ENCODE measurements around the gene KPNA1. TPM values are rescaled to one million over a fixed set of nuclear protein-coding genes. Genes with fewer than 3 reads are reported as not detected.

The KPNA1 gene
- total and polyA plus RNA-seq, 2 of the 13 experiments (the other 11 are each of a cell fraction or from before 2014, with no cell fraction given): 15.4 to 30.0 TPM

- Histone ChIP-seq H2AFZ (ENCODE audit: low read length) (no peak overlapping the region), H3K9ac (ENCODE audit: insufficient read depth, low read depth, low read length) (0 out of 2 replicates have a peak overlapping the region, but pooled peaks have one; percentile 5), H3K4me2 (ENCODE audit: low read depth, low read length) (peak overlapping the region; percentile 25; the same call in 1 of the 2 replicates), H3K27ac (ENCODE audit: extremely low read length, insufficient read depth, low read length) (peak overlapping the region; percentile 72), H3K27me3 (ENCODE audit: control insufficient read depth in 1 of 2, insufficient read depth in 2 of 2, low read length in 2 of 2) (no peaks in the 10 kb centered on the region), H3K4me3 (replicated peaks in 1 of 3; ENCODE audit: insufficient read depth in 1 of 3, low read depth in 2 of 3, low read length in 3 of 3) (no peak overlapping the region; a peak in 1 of 6 replicates), H3K79me2 (ENCODE audit: insufficient read depth, low read length) (peaks cover 81% of the 10 kb centered on the region), H3K36me3 (replicated peaks in 1 of 2; ENCODE audit: control insufficient read depth in 1 of 2, insufficient read depth in 2 of 2, low read length in 2 of 2) (peaks cover 0 to 11% of the 10 kb centered on the region in 2 experiments; a peak in 2 of 5 replicates), H3K4me1 (ENCODE audit: insufficient read depth, low read length) (peaks cover 88% of the 10 kb centered on the region), H3K9me3 (ENCODE audit: low read length) (no peaks in the 10 kb centered on the region), H4K20me1 (ENCODE audit: insufficient read depth, low read length) (0 out of 2 replicates have a peak, but pooled peaks cover 7% of the 10 kb centered on the region)
- in situ Hi-C loops (cut with HindIII; ENCODE audit: extremely low pct_ligation_motif_present, low pct_unique_long_range_greater_than_20kb) (loop anchor here (5.0 kb wide), 1 partner anchor 287 kb away; no protein-coding TSS in a partner anchor), intact Hi-C loops (cut with micrococcal nuclease; ENCODE audit: unreplicated experiment) (no loop called here)
- 60% methylated on average over 4 of the region's 4 CpGs for whole genome bisulfite sequencing (ENCODE audit: low lambda C conversion rate)
- CTCF ChIA-PET (ENCODE audit: low intra/inter-chr PET ratio, low total read pairs): no interaction called here
- ATAC-seq (no peak), FAIRE-seq (no peak), DNase-seq (ENCODE audit: low spot score) (no peak)
- POLR2A ChIA-PET: interaction anchor here (2.7 to 4.1 kb wide), 2 partner anchors 7 to 25 kb away, joined by 32 to 67 read pairs; partner anchors contain the start of genes FAM162A, MIX23 and WDR5B
- no TSS peak for BruUV-seq (replicated peaks)
- no peak for TF ChIP-seq ZNF660 (CRISPR knock-in tag; IDR thresholded peaks at IDR 0.05; ENCODE audit: borderline replicate concordance, low read depth)
- no peak for TF ChIP-seq ZFAT (CRISPR knock-in tag; conservative IDR thresholded peaks at IDR 0.05)
- TF ChIP-seq AGO2 (optimal IDR thresholded peaks at IDR 0.05; ENCODE audit: low read depth, low read length): no peak
- TF ChIP-seq ZNF280D (CRISPR knock-in tag; IDR thresholded peaks at IDR 0.05): no peak
- TF ChIP-seq ZNF891 (CRISPR knock-in tag; IDR thresholded peaks at IDR 0.05): no peak
- no peak for TF ChIP-seq TBX3 (IDR thresholded peaks at IDR 0.05; ENCODE audit: borderline replicate concordance)
Observed at GRCh38 chr3:122390665-122391064, 124.1 kb downstream of the KPNA1 start.

Measured in HepG2 (cell line).